ENCODE measurements around the gene DDA1.
A peak's percentile ranks its signal among the peaks of the same experiment; 100 is the strongest.

The DDA1 gene

DNA sequence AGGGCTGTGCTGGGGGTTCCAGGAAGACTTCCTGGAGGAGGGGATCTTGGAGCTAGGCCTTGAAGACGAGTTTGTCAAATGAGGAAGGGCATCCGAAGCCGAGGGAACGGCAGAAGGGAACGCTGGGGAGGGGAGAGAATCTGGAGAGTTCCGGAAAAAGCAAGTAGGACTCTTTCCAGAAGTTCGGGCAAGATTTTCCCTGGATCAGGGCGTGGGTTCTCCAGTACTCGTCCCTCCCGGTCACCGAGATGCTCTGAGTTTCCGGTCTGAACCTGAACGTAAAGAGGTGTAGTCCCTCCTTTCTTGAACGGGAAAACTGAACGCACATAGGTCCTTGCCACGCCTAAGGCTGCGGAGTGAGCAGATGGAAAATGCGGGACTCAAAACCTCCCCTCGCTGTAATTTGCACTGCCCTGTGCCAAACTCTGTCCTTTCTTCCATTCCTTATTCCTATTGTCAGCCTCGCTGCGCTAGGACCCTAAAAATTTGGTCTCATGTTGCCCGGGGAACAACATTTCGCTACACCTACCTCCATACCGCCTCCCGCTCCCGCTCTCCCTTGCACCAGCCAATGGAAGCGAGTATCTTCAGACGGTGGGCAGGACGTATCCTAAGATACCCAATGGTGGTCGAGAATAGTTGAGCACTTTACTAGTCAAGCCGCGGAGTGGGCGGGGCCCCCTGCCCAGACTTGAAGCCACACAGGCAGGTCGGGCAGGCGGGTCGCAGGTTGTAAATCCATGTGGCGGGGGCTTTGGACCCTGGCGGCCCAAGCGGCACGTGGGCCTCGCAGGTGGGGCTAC is 27.7 kb downstream of the DDA1 start, which contains the start of gene GTPBP3:
TSS of gene GTPBP3 (plus strand) at position 682 of the 803 bp plus-strand sequence. CDS start at position 741, 59 bp downstream.
- H3K9ac ChIP-seq (ENCODE audit: low read length) = peak within 1 kb of the TSS; percentile 85
- no peaks in the 10 kb centered on the region for H3K9me3 ChIP-seq (ENCODE audit: control insufficient read depth, low read length)
- H3K4me3 ChIP-seq (ENCODE audit: low read length) = peak within 1 kb of the TSS; percentile 98
- no peaks in the 10 kb centered on the region for H3K27me3 ChIP-seq (ENCODE audit: control insufficient read depth, insufficient read depth, low read length)
- H3K4me1 ChIP-seq (ENCODE audit: control insufficient read depth, insufficient read depth, low read length) = peaks cover 35% of the 10 kb centered on the region
- H3K36me3 ChIP-seq (ENCODE audit: control insufficient read depth, insufficient read depth, low read length) = no peaks in the 10 kb centered on the region

DNA sequence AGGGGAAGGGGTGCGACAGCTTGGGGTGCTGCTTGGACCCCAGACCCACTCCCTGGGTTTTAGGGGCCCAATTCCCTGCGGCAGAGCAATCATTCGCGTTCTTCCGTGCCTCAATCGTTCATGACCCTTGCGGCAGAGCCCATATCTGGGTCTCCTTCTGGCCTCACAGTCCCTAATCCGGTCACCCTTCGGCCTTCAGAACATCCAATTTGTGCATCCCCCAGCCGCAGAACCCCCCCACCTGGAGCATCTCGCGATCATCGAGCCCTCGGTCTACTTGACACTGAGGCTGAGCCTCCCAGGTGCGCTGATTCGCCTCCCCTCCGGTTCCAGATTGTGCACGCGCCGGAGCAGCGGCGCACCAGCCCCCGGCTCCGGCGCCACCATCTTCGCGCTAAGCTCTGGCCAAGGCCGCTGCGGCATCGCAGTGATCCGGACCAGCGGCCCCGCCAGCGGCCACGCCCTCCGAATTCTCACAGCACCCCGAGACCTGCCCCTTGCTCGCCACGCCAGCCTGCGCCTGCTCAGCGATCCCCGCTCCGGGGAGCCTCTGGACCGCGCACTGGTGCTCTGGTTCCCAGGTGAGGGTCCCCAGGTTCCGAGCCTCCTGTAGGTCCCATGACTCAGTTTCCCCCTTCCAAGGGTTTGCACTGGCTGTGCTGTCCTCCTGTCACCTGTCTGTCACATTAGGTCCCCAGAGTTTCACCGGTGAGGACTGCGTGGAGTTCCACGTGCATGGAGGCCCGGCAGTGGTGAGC is 28.5 kb downstream of the DDA1 start:
- Histone ChIP-seq H3K9ac (ENCODE audit: low read length) (peak overlapping the region; percentile 85), H3K36me3 (ENCODE audit: control insufficient read depth, insufficient read depth, low read length) (no peaks in the 10 kb centered on the region), H3K4me1 (ENCODE audit: control insufficient read depth, insufficient read depth, low read length) (peaks cover 35% of the 10 kb centered on the region), H3K9me3 (ENCODE audit: control insufficient read depth, low read length) (no peaks in the 10 kb centered on the region), H3K4me3 (ENCODE audit: low read length) (peak overlapping the region; percentile 98), H3K27me3 (ENCODE audit: control insufficient read depth, insufficient read depth, low read length) (no peaks in the 10 kb centered on the region)

DNA sequence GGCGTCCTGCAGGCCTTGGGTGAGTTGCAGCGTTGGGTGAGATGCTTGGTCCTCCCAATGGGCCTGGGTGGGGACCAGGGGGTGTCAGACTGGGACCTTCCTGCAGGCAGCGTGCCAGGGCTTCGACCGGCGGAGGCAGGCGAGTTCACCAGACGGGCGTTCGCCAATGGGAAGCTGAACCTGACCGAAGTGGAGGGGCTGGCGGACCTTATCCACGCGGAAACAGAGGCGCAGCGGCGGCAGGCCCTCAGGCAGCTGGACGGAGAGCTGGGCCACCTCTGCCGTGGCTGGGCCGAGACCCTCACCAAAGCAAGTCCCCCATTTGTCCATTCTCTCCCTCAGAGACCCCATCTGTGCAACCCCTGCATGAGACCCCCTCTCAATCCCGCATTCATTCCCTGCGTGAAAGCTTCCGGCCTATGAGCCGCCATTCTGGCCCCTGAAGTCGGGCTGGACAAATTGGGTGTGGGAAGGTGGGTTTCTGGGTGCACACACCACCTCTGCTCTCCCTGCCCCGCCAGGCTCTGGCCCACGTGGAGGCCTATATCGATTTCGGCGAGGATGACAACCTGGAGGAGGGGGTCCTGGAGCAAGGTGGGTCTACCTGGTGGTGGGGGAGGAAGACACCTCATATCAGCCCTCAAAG is 29.2 kb downstream of the DDA1 start:
- Histone ChIP-seq H3K9me3 (ENCODE audit: control insufficient read depth, low read length) (no peaks in the 10 kb centered on the region), H3K4me3 (ENCODE audit: low read length) (peak overlapping the region; percentile 98), H3K36me3 (ENCODE audit: control insufficient read depth, insufficient read depth, low read length) (no peaks in the 10 kb centered on the region), H3K9ac (ENCODE audit: low read length) (peak overlapping the region; percentile 85), H3K27me3 (ENCODE audit: control insufficient read depth, insufficient read depth, low read length) (no peaks in the 10 kb centered on the region), H3K4me1 (ENCODE audit: control insufficient read depth, insufficient read depth, low read length) (peaks cover 35% of the 10 kb centered on the region)

DNA sequence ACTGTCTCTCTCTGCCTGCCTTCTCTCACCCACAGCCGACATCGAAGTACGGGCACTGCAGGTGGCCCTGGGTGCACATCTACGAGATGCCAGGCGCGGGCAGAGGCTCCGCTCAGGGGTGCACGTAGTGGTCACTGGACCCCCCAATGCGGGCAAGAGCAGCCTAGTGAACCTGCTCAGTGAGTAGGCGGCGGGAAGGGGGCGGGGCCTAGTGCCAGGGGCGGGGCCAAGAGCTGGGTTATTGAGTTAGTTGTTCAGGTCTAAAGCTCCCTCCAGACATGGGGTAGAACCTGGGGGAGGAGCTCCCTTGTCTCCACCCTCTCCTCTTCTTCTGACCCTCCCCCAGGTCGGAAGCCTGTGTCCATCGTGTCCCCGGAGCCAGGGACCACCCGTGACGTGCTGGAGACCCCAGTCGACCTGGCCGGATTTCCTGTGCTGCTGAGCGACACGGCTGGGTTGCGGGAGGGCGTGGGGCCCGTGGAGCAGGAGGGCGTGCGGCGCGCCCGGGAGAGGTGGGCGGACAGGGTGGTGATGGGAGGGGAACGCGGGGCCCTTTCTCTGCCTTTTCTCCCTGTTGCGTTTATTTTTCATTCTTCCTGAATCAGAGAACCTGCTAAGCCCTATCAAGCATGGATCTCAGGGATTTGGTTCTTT is 29.9 kb downstream of the DDA1 start:
- H3K27me3 ChIP-seq (ENCODE audit: control insufficient read depth, insufficient read depth, low read length) = no peaks in the 10 kb centered on the region
- no peak overlapping the region for H3K9ac ChIP-seq (ENCODE audit: low read length)
- peaks cover 29% of the 10 kb centered on the region for H3K4me1 ChIP-seq (ENCODE audit: control insufficient read depth, insufficient read depth, low read length)
- no peak overlapping the region for H3K4me3 ChIP-seq (ENCODE audit: low read length)
- H3K36me3 ChIP-seq (ENCODE audit: control insufficient read depth, insufficient read depth, low read length) = no peaks in the 10 kb centered on the region
- no peaks in the 10 kb centered on the region for H3K9me3 ChIP-seq (ENCODE audit: control insufficient read depth, low read length)

DNA sequence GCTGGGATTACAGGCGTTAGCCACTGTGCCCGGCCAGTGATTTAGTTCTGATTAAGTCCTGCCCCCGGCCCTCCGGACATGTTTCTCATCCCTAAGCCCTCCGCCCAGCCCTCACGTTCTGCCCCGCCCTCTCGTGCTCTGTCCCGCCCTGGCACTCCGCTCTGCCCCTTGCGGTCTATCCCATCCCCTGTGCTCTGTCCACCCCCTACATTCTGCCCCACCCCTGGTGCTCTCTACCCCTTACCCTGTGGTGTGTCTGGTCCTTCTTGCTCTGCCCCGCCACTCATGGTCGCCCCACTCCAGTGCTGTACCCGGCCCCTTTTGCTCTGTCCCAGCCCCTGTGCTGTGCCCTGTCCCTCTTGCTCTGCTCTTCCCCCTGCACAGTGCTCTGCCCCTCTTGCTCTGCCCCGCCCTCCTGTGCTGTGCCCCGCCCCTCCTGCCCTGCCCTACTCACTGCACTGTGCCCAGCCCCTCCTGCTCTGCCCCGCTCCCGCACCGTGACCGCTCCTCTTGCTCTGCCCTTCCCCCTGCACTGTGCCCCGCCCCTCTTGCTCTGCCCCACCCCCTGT is 31.0 kb downstream of the DDA1 start:
- Histone ChIP-seq H3K4me3 (ENCODE audit: low read length) (no peak overlapping the region), H3K27me3 (ENCODE audit: control insufficient read depth, insufficient read depth, low read length) (no peaks in the 10 kb centered on the region), H3K9ac (ENCODE audit: low read length) (no peak overlapping the region), H3K9me3 (ENCODE audit: control insufficient read depth, low read length) (no peaks in the 10 kb centered on the region), H3K36me3 (ENCODE audit: control insufficient read depth, insufficient read depth, low read length) (no peaks in the 10 kb centered on the region), H3K4me1 (ENCODE audit: control insufficient read depth, insufficient read depth, low read length) (peaks cover 22% of the 10 kb centered on the region)

DNA sequence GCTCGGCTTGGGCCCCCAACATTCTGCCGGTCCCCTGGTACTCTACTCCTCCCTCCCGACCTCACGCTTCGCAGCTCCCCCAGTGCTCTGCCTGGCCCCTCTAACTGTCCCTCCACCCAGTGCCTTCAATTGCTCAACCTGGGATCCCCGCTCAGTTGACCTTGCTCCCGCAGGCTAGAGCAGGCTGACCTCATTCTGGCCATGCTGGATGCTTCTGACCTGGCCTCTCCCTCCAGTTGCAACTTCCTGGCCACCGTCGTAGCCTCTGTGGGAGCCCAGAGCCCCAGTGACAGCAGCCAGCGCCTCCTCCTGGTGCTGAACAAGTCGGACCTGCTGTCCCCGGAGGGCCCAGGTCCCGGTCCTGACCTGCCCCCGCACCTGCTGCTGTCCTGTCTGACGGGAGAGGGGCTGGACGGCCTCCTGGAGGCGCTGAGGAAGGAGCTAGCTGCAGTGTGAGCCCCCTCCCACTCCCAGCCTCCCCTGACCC is 31.6 kb downstream of the DDA1 start:
- Histone ChIP-seq H3K4me1 (ENCODE audit: control insufficient read depth, insufficient read depth, low read length) (peaks cover 17% of the 10 kb centered on the region), H3K4me3 (ENCODE audit: low read length) (no peak overlapping the region), H3K9ac (ENCODE audit: low read length) (no peak overlapping the region), H3K9me3 (ENCODE audit: control insufficient read depth, low read length) (no peaks in the 10 kb centered on the region), H3K27me3 (ENCODE audit: control insufficient read depth, insufficient read depth, low read length) (no peaks in the 10 kb centered on the region), H3K36me3 (ENCODE audit: control insufficient read depth, insufficient read depth, low read length) (no peaks in the 10 kb centered on the region)

DNA sequence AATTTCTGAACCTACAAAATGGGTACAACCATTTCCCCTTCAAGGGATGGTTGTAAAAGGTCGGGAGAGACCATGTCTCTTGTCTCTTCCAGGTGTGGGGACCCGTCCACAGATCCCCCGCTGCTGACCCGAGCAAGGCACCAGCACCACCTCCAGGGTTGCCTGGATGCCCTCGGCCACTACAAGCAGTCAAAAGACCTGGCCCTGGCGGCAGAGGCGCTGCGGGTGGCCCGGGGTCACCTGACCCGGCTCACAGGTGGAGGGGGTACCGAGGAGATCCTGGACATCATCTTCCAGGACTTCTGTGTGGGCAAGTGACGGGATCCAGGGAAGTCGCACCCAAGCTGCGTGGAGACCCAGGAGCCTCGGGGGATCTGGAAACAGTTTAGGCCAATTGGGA is 32.0 kb downstream of the DDA1 start:
- Histone ChIP-seq H3K4me3 (ENCODE audit: low read length) (no peak overlapping the region), H3K27me3 (ENCODE audit: control insufficient read depth, insufficient read depth, low read length) (no peaks in the 10 kb centered on the region), H3K9me3 (ENCODE audit: control insufficient read depth, low read length) (no peaks in the 10 kb centered on the region), H3K4me1 (ENCODE audit: control insufficient read depth, insufficient read depth, low read length) (peaks cover 17% of the 10 kb centered on the region), H3K9ac (ENCODE audit: low read length) (no peak overlapping the region), H3K36me3 (ENCODE audit: control insufficient read depth, insufficient read depth, low read length) (no peaks in the 10 kb centered on the region)

DNA sequence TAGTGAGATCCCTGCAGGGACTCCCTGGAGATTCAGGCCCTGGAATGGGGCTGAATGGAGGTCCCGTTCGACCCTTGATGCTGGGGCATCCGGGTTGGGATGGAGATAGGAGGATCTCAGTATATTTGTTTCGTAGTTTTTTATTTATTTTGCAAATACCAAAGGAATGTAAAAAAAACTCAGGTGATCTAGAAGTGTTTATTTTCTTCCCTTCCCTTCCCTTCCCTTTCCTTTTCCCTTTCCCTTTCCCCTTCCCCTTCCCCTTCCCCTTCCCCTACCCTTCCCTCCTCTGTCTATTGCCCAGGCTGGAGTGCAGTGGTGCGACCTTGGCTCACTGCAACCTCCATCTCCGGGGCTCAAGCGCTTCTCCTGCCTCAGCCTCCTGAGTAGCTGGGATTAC is 32.5 kb downstream of the DDA1 start:
- Histone ChIP-seq H3K27me3 (ENCODE audit: control insufficient read depth, insufficient read depth, low read length) (no peaks in the 10 kb centered on the region), H3K9ac (ENCODE audit: low read length) (no peak overlapping the region), H3K4me3 (ENCODE audit: low read length) (no peak overlapping the region), H3K36me3 (ENCODE audit: control insufficient read depth, insufficient read depth, low read length) (no peaks in the 10 kb centered on the region), H3K9me3 (ENCODE audit: control insufficient read depth, low read length) (no peaks in the 10 kb centered on the region), H3K4me1 (ENCODE audit: control insufficient read depth, insufficient read depth, low read length) (peaks cover 17% of the 10 kb centered on the region)

DNA sequence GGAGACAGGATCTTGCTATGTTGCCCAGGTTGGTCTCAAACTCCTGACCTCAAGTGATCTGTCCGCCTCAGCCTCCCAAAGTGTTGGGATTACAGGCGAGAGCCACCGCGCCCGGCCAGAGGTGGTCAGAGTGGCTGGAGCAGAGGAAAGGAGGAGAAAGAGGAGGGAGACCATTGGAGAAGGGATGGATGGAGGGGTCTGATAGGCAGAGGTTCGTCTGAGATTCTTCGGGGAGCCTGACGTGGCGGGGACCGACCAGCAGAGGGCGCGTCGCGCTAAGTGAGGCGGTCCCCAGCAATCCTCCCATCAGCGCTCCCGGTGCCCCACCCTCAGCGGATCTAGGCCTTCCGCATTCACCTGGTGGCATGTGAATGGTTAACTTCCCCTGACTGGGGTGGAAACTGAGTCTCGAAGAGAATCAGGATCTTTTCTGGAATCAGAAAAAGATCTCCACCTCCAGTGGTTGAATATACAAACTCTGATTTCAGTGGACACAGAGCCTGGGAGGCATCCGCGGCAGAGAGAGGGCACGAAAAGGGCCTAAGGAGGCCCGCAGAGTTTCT is 36.8 kb downstream of the DDA1 start:
- no peak overlapping the region for H3K4me3 ChIP-seq (ENCODE audit: low read length)
- peaks cover 12% of the 10 kb centered on the region for H3K27me3 ChIP-seq (ENCODE audit: control insufficient read depth, insufficient read depth, low read length)
- H3K4me1 ChIP-seq (ENCODE audit: control insufficient read depth, insufficient read depth, low read length) = no peaks in the 10 kb centered on the region
- no peaks in the 10 kb centered on the region for H3K36me3 ChIP-seq (ENCODE audit: control insufficient read depth, insufficient read depth, low read length)
- no peaks in the 10 kb centered on the region for H3K9me3 ChIP-seq (ENCODE audit: control insufficient read depth, low read length)
- no peak overlapping the region for H3K9ac ChIP-seq (ENCODE audit: low read length)

DNA sequence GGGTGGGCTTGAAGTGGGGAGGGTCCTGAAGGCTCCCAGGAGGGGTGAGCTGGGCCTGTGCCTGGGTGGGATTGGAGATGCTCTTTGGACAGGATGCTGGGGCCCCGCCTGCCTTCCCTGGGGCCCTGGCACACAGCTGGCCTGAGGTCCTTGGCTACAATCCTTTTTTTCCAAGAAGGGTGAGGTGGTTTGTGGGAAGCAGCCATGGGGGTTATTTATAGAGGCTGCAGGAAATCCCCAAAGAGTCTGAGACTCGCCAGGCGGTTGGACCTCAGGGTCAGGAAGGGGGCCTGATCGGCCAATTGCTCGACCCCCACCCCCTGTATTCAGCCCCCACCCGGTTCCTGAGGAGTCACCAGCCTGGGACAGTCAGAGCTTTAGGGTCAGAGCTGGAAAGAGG is 38.0 kb downstream of the DDA1 start:
- Histone ChIP-seq H3K4me3 (ENCODE audit: low read length) (no peak overlapping the region), H3K27me3 (ENCODE audit: control insufficient read depth, insufficient read depth, low read length) (peaks cover 12% of the 10 kb centered on the region), H3K4me1 (ENCODE audit: control insufficient read depth, insufficient read depth, low read length) (no peaks in the 10 kb centered on the region), H3K36me3 (ENCODE audit: control insufficient read depth, insufficient read depth, low read length) (no peaks in the 10 kb centered on the region), H3K9ac (ENCODE audit: low read length) (no peak overlapping the region), H3K9me3 (ENCODE audit: control insufficient read depth, low read length) (no peaks in the 10 kb centered on the region)

DNA sequence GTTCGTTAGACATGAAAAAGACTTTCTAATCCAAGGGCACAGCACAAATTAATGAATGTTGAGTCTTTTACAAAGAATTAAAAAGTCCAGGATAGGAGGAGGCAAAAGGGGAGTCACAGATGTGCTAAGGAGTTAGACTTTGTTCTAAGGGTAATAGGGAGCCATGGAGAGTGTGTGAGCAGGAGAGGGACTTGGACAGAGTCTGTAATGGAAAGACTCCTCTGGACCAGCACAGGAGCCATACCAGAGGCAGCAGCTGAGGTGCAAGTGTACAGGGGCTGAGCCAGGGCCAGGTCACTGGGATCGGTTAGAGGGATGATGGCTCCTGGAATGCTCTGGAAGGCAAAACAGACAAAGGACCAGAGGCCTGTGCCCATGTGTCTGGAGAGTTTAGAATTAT is 38.5 kb downstream of the DDA1 start:
- Histone ChIP-seq H3K9me3 (ENCODE audit: control insufficient read depth, low read length) (no peaks in the 10 kb centered on the region), H3K4me1 (ENCODE audit: control insufficient read depth, insufficient read depth, low read length) (no peaks in the 10 kb centered on the region), H3K27me3 (ENCODE audit: control insufficient read depth, insufficient read depth, low read length) (peaks cover 12% of the 10 kb centered on the region), H3K36me3 (ENCODE audit: control insufficient read depth, insufficient read depth, low read length) (no peaks in the 10 kb centered on the region), H3K4me3 (ENCODE audit: low read length) (no peak overlapping the region), H3K9ac (ENCODE audit: low read length) (no peak overlapping the region)
